Left renal pelvis (tissue), 4 donors: Measurements from ENCODE around the gene LMBR1. TPM values are rescaled to one million over a fixed set of nuclear protein-coding genes. Genes with fewer than 3 reads are reported as not detected.
"Not testable (repeated sequence)": the region's sequence is repeated elsewhere in the genome, so short reads cannot be mapped to it uniquely, and the experiment has no call there.

Experiments
- DNase-seq, 4 donors: peaks; one replicate each; pipeline ENCODE4 v3.0.0-alpha.2; 2013; ENCODE audit warnings: low read depth in 4 of 4, low spot score in 3 of 4
- polyA plus RNA-seq, 4 donors: library from polyadenylated mRNA; unstranded; fragments of 120-200 nt; gene quantifications; one replicate each; pipeline ENCODE4 v1.2.1, GENCODE V29; 2013; ENCODE audit not compliant: insufficient read length in 4 of 4

LMBR1 gene
- polyA plus RNA-seq, 4 donors = 39.0 to 53.7 (median 47.3) TPM

- no peak for DNase-seq
Observed at GRCh38 chr7:156854654-156855053, 38.3 kb downstream of the LMBR1 start.

GRCh38 chr7:156848979-156849378, 44.0 kb downstream of the LMBR1 start:
- DNase-seq = no peak

GRCh38 chr7:156845379-156846101, 47.4 kb downstream of the LMBR1 start:
- DNase-seq = no peak

- not testable (repeated sequence) for DNase-seq
Observed at GRCh38 chr7:156843582-156843981, 49.4 kb downstream of the LMBR1 start.

- no peak for DNase-seq
Observed at GRCh38 chr7:156843157-156843556, 49.8 kb downstream of the LMBR1 start.

- peak in 2 of 4 donors; percentile 6 to 24 for DNase-seq
Observed at GRCh38 chr7:156842740-156843140, 50.2 kb downstream of the LMBR1 start.

- DNase-seq = no peak
Observed at GRCh38 chr7:156842317-156842716, 50.7 kb downstream of the LMBR1 start.

GRCh38 chr7:156841497-156841896, 51.5 kb downstream of the LMBR1 start:
- DNase-seq = no peak

GRCh38 chr7:156840134-156840533, 52.8 kb downstream of the LMBR1 start:
- DNase-seq = no peak

- DNase-seq = no peak
Observed at GRCh38 chr7:156836443-156836842, 56.5 kb downstream of the LMBR1 start.

GRCh38 chr7:156834462-156834861, 58.5 kb downstream of the LMBR1 start:
- no peak for DNase-seq

- DNase-seq = no peak
Observed at GRCh38 chr7:156833312-156833711, 59.7 kb downstream of the LMBR1 start.

GRCh38 chr7:156832195-156832877, 60.6 kb downstream of the LMBR1 start:
- no peak for DNase-seq

- no peak for DNase-seq
Observed at GRCh38 chr7:156829669-156830336, 63.2 kb downstream of the LMBR1 start.

- no peak for DNase-seq
Observed at GRCh38 chr7:156827587-156828203, 65.3 kb downstream of the LMBR1 start.

GRCh38 chr7:156823435-156823834, 69.5 kb downstream of the LMBR1 start:
- no peak for DNase-seq

GRCh38 chr7:156820445-156821063, 72.4 kb downstream of the LMBR1 start:
- no peak for DNase-seq

GRCh38 chr7:156819733-156820295, 73.2 kb downstream of the LMBR1 start:
- no peak for DNase-seq

GRCh38 chr7:156818133-156818532, 74.8 kb downstream of the LMBR1 start:
- no peak for DNase-seq

GRCh38 chr7:156816943-156817572, 75.9 kb downstream of the LMBR1 start:
- peak in 1 of 4 donors; percentile 2 for DNase-seq
